ENCODE measurements around the gene CHERP.
A peak's percentile ranks its signal among the peaks of the same experiment; 100 is the strongest.

Gene CHERP

GRCh38 chr19:16542045-16542909 lies at the start of gene CHERP:
CHERP (minus strand) TSS chr19:16542437; CDS start chr19:16542378, 59 bp downstream.
- peak; percentile 81 for DNase-seq

- DNase-seq = no peak
Observed at GRCh38 chr19:16590876-16591802, 48.9 kb upstream of the CHERP start.

- DNase-seq = no peak
Observed at GRCh38 chr19:16589917-16590316, 47.7 kb upstream of the CHERP start.

GRCh38 chr19:16588824-16589577 lies 46.8 kb upstream of the CHERP start:
- DNase-seq = no peak

GRCh38 chr19:16587833-16588823 lies 45.9 kb upstream of the CHERP start:
- no peak for DNase-seq

- DNase-seq = no peak
Observed at GRCh38 chr19:16586991-16587832, 45.0 kb upstream of the CHERP start.

GRCh38 chr19:16586477-16586871 lies 44.2 kb upstream of the CHERP start:
- DNase-seq = no peak

- DNase-seq = no peak
Observed at GRCh38 chr19:16585808-16586476, 43.7 kb upstream of the CHERP start.

GRCh38 chr19:16585094-16585801 lies 43.0 kb upstream of the CHERP start:
- no peak for DNase-seq

- peak; percentile 90 for DNase-seq
Observed at GRCh38 chr19:16584248-16585093, 42.2 kb upstream of the CHERP start.

- no peak for DNase-seq
Observed at GRCh38 chr19:16582486-16583261, 40.4 kb upstream of the CHERP start.

GRCh38 chr19:16581971-16582343 lies 39.7 kb upstream of the CHERP start:
- no peak for DNase-seq

- no peak for DNase-seq
Observed at GRCh38 chr19:16581145-16581970, 39.1 kb upstream of the CHERP start.

GRCh38 chr19:16579381-16579780 lies 37.1 kb upstream of the CHERP start:
- no peak for DNase-seq

GRCh38 chr19:16577531-16577985 lies 35.3 kb upstream of the CHERP start:
- no peak for DNase-seq

- no peak for DNase-seq
Observed at GRCh38 chr19:16576690-16577530, 34.7 kb upstream of the CHERP start.

Data from 8988T (cell line).